Keratinocyte (primary cell): ENCODE results near the gene SLC5A8.

ENCODE experiments used
- CTCF ChIP-seq, 3 experiments: IDR thresholded peaks in 1 of 3; conservative IDR thresholded peaks in 1 of 3; optimal IDR thresholded peaks in 1 of 3; 2 replicates in 2 of 3; 3 replicates in 1 of 3; pipeline versions ENCODE3 to v1.5.1; 2011; ENCODE audit warnings: low read length in 3 of 3, mild to moderate bottlenecking in 3 of 3, moderate library complexity in 2 of 3, control low read depth in 1 of 3, inconsistent platforms in 1 of 3; ENCODE audit not compliant: insufficient read depth in 2 of 3; ENCODE audit errors: extremely low read depth in 1 of 3
- EZH2 ChIP-seq: IDR thresholded peaks from one replicate; pipeline ENCODE4 v1.6.1; 2012; ENCODE audit warnings: inconsistent platforms, mild to moderate bottlenecking, low read length, moderate library complexity

- TF ChIP-seq CTCF (optimal IDR thresholded peaks at IDR 0.05 in 1 of 3, IDR thresholded peaks at IDR 0.05 in 1 of 3, conservative IDR thresholded peaks at IDR 0.05 in 1 of 3; ENCODE audit: extremely low read depth in 1 of 3, insufficient read depth in 2 of 3, low read length in 3 of 3): no peak
- no peak for TF ChIP-seq EZH2
Measured at GRCh38 chr12:101117842-101118241, 92.2 kb downstream of the SLC5A8 start.
